Skeletal muscle tissue (tissue), 4 donors: ENCODE results near the gene CRKL. TPM values are rescaled to one million over a fixed set of nuclear protein-coding genes. Genes with fewer than 3 reads are reported as not detected.
A peak's percentile ranks its signal among the peaks of the same experiment; 100 is the strongest.

ENCODE experiments used
- H3K27ac ChIP-seq: one replicate; pipeline ENCODE4 v1.7.0; 2013; ENCODE audit warnings: mild to moderate bottlenecking, low read depth, low read length, inconsistent platforms
- H3K27me3 ChIP-seq, 3 donors: one replicate each; pipeline ENCODE4 v1.7.0; 2013; ENCODE audit warnings: low read length in 3 of 3; ENCODE audit not compliant: control insufficient read depth in 3 of 3, insufficient read depth in 3 of 3
- H3K36me3 ChIP-seq, 3 donors: one replicate each; pipeline ENCODE4 v1.7.0; 2013; ENCODE audit warnings: low read length in 3 of 3; ENCODE audit not compliant: control insufficient read depth in 3 of 3, insufficient read depth in 3 of 3
- H3K4me1 ChIP-seq, 3 donors: one replicate each; pipeline ENCODE4 v1.7.0; 2013; ENCODE audit warnings: low read length in 3 of 3, mild to moderate bottlenecking in 3 of 3; ENCODE audit not compliant: control insufficient read depth in 3 of 3, insufficient read depth in 3 of 3
- H3K4me3 ChIP-seq, 3 donors: one replicate each; pipeline ENCODE4 v1.7.0; 2013; ENCODE audit warnings: low read length in 3 of 3
- H3K9ac ChIP-seq, 3 donors: one replicate each; pipeline ENCODE4 v1.7.0; 2013; ENCODE audit warnings: low read length in 3 of 3, mild to moderate bottlenecking in 3 of 3, moderate library complexity in 2 of 3, low read depth in 1 of 3
- H3K9me3 ChIP-seq, 3 donors: one replicate each; pipeline ENCODE4 v1.7.0; 2013; ENCODE audit warnings: low read length in 3 of 3; ENCODE audit not compliant: control insufficient read depth in 3 of 3
- total RNA-seq: library from RNA; depleted of rRNA; stranded (reverse); fragments of >200 nt; gene quantifications from one replicate; pipeline ENCODE4 v1.2.3, GENCODE V29; 2014
- donor health status: Osteomylitis.

CRKL gene
- total RNA-seq, 1 donor from 2014 or later: 45.9 TPM

GRCh38 chr22:20957683-20958431 lies 40.6 kb downstream of the CRKL start:
- Histone ChIP-seq H3K36me3 (peaks cover 0 to 7% (median 5%) of the 10 kb centered on the region in 3 donors), H3K4me1 (peaks cover 17 to 31% (median 23%) of the 10 kb centered on the region in 3 donors), H3K4me3 (peak overlapping the region; percentile 62 to 82 (median 68)), H3K27ac (no peak overlapping the region), H3K27me3 (peaks cover 6 to 8% (median 7%) of the 10 kb centered on the region in 3 donors), H3K9me3 (no peaks in the 10 kb centered on the region), H3K9ac (peak overlapping the region; percentile 51 to 77 (median 56))

GRCh38 chr22:20959578-20960461 lies 42.6 kb downstream of the CRKL start:
- Histone ChIP-seq H3K9ac (no peak overlapping the region), H3K27me3 (peaks cover 23 to 27% (median 24%) of the 10 kb centered on the region in 3 donors)

GRCh38 chr22:20960609-20961008 lies 43.4 kb downstream of the CRKL start:
- peaks cover 24 to 32% (median 27%) of the 10 kb centered on the region in 3 donors for H3K27me3 ChIP-seq
- H3K27ac ChIP-seq: no peak overlapping the region
- H3K9me3 ChIP-seq: no peaks in the 10 kb centered on the region
- H3K4me3 ChIP-seq: no peak overlapping the region
- no peaks in the 10 kb centered on the region for H3K36me3 ChIP-seq
- H3K9ac ChIP-seq: no peak overlapping the region
- H3K4me1 ChIP-seq: peaks cover 20 to 26% (median 22%) of the 10 kb centered on the region in 3 donors

More at GRCh38 chr22:20959578-20960461, 42.6 kb downstream of the CRKL start:
- H3K36me3 ChIP-seq: no peaks in the 10 kb centered on the region
- H3K4me1 ChIP-seq: peaks cover 20 to 26% (median 20%) of the 10 kb centered on the region in 3 donors
- H3K9me3 ChIP-seq: no peaks in the 10 kb centered on the region
- H3K27ac ChIP-seq: no peak overlapping the region
- no peak overlapping the region for H3K4me3 ChIP-seq

DNA sequence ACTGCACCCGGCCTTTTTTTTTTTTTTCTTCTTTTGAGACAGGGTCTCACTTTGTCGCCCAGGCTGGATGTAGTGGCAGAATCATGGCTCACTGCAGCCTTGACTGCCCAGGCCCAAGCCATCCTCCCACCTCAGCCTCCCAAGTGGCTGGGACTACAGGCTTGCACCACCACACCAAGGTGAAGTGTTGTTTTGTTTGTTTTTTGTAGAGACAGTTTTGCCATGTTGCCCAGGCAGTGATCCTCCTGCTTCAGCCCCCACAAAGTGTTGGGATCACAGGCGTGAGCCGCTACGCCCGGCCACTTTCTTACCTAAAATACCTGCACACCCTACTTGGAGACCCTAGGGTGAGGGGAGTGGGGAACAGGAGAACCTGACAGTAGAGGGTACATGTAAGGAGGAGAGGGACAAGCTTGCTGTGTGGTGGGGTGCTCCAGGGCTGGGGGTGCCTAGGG lies 45.3 kb downstream of the CRKL start:
- Histone ChIP-seq H3K9ac (no peak overlapping the region), H3K27me3 (peaks cover 21 to 34% (median 28%) of the 10 kb centered on the region in 3 donors), H3K36me3 (no peaks in the 10 kb centered on the region), H3K4me1 (peaks cover 6 to 8% (median 7%) of the 10 kb centered on the region in 3 donors), H3K4me3 (no peak overlapping the region), H3K9me3 (no peaks in the 10 kb centered on the region), H3K27ac (no peak overlapping the region)

- Histone ChIP-seq H3K9me3 (no peaks in the 10 kb centered on the region), H3K27ac (no peak overlapping the region), H3K4me1 (peaks cover 0 to 5% (median 3%) of the 10 kb centered on the region in 3 donors), H3K27me3 (peaks cover 21 to 34% (median 28%) of the 10 kb centered on the region in 3 donors), H3K9ac (no peak overlapping the region), H3K36me3 (no peaks in the 10 kb centered on the region), H3K4me3 (no peak overlapping the region)
These were observed 46.2 kb downstream of the CRKL start for GRCh38 chr22:20963201-20964052.

- Histone ChIP-seq H3K4me1 (peaks cover 0 to 5% (median 3%) of the 10 kb centered on the region in 3 donors), H3K4me3 (no peak overlapping the region), H3K36me3 (no peaks in the 10 kb centered on the region), H3K9me3 (no peaks in the 10 kb centered on the region), H3K27ac (no peak overlapping the region), H3K9ac (peak overlapping the region in 1 of 3 donors; percentile 3), H3K27me3 (peaks cover 21 to 34% (median 28%) of the 10 kb centered on the region in 3 donors)
These were observed 47.0 kb downstream of the CRKL start for GRCh38 chr22:20964090-20964798.

GRCh38 chr22:20964799-20965103 lies 47.5 kb downstream of the CRKL start:
- H3K27ac ChIP-seq: no peak overlapping the region
- H3K4me1 ChIP-seq: peaks cover 0 to 5% (median 3%) of the 10 kb centered on the region in 3 donors
- no peaks in the 10 kb centered on the region for H3K9me3 ChIP-seq
- H3K27me3 ChIP-seq: peaks cover 21 to 34% (median 28%) of the 10 kb centered on the region in 3 donors
- H3K36me3 ChIP-seq: no peaks in the 10 kb centered on the region
- H3K4me3 ChIP-seq: no peak overlapping the region
- peak overlapping the region in 1 of 3 donors; percentile 3 for H3K9ac ChIP-seq

- Histone ChIP-seq H3K4me3 (peak overlapping the region in 1 of 3 donors; percentile 29), H3K4me1 (peaks cover 0 to 5% (median 3%) of the 10 kb centered on the region in 3 donors), H3K9me3 (no peaks in the 10 kb centered on the region), H3K9ac (no peak overlapping the region), H3K27me3 (peaks cover 21 to 34% (median 28%) of the 10 kb centered on the region in 3 donors), H3K27ac (no peak overlapping the region), H3K36me3 (no peaks in the 10 kb centered on the region)
These were observed 48.1 kb downstream of the CRKL start for GRCh38 chr22:20965104-20965887.
